Stimulated activated CD4-positive, alpha-beta T cell treated with anti-CD3 and anti-CD28 coated beads, Interleukin-4, amount 100 ng/mL, for 48 hours (primary cell): ENCODE measurements around the gene ADAM19.
"Not testable (repeated sequence)": the region's sequence is repeated elsewhere in the genome, so short reads cannot be mapped to it uniquely, and the experiment has no call there.

Experiments
- DNase-seq, 2 donors: peaks; one replicate each; pipeline ENCODE4 v3.0.0-alpha.2; 2020; ENCODE audit warnings: low read depth in 2 of 2

The ADAM19 gene

GRCh38 chr5:157485340-157485739, 90.2 kb downstream of the ADAM19 start:
- no peak for DNase-seq

DNA sequence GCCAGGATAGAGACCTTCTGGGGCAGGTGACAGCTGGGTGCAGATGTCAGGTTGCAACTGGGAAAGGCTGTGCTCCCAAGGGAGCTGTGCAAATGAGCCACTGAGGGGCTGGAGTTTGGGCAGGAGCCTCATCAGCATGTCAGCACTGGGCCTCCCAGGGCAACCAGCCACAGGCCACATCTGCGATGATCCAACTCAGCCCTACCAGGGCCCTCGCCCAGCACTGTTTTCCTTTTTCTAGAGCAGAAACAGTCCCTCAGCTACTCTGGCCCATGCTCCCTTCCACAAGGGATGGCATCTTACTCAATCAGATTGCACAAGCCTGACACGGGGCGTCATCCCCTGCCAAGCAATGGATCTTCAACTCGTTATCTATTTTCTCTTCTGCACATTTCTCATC, 90.8 kb downstream of the ADAM19 start:
- no peak for DNase-seq

GRCh38 chr5:157482702-157483101, 92.9 kb downstream of the ADAM19 start:
- not testable (repeated sequence) for DNase-seq

GRCh38 chr5:157481666-157482065, 93.9 kb downstream of the ADAM19 start:
- no peak for DNase-seq

DNA sequence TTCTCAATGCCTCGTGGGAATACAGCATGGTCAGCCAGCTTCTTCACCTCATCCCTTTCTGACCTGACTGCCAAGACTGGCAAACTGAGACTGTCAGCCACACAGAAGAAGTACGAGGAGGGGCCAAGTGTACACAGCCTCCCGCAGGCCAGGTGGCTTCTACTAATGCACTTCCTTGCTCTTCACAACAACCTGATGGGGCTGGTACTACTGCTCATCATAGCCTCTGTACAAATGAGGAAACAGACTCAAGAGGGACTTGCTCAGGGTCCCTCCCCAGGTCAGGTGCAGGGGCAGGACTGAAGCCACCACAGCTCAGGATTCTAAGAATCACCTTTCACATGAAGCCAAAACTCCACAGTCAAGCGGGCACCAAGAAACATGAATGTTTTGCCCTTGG, 94.3 kb downstream of the ADAM19 start:
- no peak for DNase-seq

DNA sequence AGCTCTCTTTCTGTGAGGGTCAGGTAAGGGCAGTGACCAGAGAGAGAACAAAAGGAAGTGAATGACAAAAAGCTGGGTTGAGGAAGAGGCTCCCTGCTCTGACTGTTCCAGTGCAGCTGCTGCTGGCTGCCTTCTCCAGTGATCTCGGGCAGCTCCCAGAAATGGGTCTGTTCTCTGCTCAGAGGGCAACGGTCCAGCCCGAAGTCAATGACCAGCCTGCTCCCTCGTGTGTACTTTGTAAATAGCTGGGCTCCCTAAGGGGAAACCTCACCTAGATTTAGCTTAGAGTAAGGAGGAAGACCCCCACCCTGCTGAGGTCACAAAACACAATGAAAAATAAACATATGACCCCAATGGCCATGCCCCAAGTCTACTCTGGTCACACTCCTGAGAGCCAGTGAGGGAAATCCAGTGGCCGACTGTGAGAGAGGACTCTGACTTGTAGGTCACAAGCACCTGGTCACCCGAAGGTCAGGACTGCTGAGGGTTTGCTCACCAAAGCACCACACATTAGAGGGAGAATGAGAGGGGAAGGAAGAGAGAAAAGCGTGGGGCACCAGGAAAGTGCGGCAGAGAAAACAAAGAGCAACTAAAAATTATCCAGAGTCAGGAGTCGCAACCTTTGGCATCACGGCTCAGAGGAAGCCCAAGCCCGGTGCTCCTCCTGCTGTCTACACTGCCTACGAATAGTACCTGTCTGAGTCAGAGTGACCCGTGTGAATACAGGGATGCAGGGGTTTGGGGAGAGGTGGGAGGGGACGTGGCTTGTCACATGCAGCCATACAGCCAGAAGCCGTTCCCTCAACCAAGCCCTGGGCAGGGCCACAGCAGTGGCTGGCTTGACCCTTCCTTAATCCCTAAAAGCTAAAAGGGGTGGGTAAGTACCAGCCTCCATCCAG, 95.7 kb downstream of the ADAM19 start:
- DNase-seq, result no peak

GRCh38 chr5:157479166-157479565, 96.4 kb downstream of the ADAM19 start:
- DNase-seq, result no peak

- DNase-seq, result no peak
Measured at GRCh38 chr5:157478726-157479125, 96.8 kb downstream of the ADAM19 start.

DNA sequence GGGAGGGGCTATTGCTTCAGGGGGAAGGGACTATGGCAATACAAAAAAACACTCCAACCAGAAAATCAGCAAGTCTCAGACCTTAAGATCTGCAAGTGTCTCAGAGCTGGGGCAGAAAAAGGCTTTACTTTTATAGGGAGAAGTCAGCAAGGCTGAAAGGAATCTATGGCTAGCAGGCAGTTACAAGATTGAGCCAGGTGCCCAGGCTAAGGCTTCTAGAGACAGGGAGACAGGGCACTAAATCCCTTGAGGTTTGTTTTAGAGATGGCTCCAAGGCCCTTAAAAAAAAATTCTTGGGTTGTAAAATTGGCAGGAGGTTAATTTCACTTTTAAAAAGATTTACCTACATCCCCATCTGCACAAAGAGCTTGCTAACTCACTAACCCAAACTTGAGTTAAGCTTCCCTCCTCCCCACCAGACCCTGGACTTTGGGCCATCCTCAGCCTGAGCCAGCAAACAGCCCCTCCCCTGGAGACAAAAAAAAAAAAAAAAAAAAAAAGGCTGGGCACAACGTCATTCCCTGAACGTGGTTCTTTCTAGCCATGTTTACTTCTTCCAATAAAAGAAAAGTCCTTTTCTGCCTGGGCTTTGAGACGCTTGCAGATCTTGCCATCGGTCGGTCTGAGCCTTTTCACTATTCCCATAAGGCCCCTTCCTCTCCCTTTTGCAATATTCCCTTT, 97.6 kb downstream of the ADAM19 start:
- no peak for DNase-seq

GRCh38 chr5:157476702-157477408, 98.7 kb downstream of the ADAM19 start:
- no peak for DNase-seq

DNA sequence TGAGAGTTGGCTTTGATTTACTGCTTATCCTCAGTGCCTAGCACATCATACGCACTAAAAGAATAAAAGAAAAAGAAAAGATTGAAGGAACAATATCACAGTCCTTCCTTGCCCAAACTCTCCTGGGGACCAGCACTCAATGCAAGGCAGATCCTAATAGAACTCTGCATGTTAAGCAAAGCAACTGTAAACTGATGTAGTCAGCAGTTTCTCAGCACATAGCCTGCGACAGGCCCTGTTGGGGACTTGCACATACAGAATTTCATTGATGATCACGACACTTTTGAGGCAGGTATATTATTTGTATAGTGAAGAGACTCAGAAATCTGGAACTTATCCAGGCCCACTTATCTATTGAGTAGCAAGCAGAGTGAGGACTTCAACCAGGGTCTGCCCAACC, 100.1 kb downstream of the ADAM19 start:
- no peak for DNase-seq

- DNase-seq, result no peak
Measured at GRCh38 chr5:157473383-157474320, 101.9 kb downstream of the ADAM19 start.

DNA sequence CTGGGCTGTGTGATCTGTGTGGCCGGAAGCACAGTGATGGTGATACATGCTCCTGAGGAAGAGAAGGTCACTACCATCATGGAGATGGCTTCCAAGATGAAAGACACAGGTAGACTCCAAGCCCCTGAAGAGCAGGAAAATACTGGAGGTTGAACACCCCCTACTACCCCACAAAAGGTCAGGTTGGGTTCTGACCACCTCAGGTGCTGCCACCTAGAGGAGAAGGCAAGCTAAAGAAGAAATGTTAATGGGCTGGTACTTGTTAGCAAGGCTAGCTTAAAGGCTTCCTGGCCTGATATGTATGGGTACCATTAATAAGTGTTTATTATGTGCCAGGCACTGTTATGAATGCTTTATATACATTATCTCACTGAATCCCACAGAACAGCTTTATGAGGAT, 103.9 kb downstream of the ADAM19 start:
- DNase-seq, result no peak

DNA sequence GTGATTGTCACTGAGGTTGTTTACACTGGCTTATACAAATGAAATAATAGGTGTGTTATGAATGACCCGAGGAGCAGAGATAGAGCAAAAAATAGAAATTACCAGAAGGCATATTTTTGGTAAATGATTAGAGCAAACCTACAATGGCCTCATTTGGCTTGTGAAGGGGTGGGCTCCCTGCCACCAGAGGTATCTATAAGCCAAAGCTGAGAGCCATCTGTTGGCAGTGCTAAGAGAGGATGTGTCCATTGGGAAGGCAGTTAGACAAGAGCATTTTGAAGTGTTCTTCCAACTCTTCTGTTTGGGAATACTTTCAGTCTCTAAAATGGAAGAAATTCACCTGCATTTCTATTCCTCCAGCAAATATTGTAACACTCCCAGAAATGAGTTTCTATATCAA, 104.9 kb downstream of the ADAM19 start:
- no peak for DNase-seq

GRCh38 chr5:157469687-157470086, 105.9 kb downstream of the ADAM19 start:
- no peak for DNase-seq

- DNase-seq, result no peak
Measured at GRCh38 chr5:157469073-157469472, 106.5 kb downstream of the ADAM19 start.

- DNase-seq, result no peak
Measured at GRCh38 chr5:157468293-157468965, 107.1 kb downstream of the ADAM19 start.

DNA sequence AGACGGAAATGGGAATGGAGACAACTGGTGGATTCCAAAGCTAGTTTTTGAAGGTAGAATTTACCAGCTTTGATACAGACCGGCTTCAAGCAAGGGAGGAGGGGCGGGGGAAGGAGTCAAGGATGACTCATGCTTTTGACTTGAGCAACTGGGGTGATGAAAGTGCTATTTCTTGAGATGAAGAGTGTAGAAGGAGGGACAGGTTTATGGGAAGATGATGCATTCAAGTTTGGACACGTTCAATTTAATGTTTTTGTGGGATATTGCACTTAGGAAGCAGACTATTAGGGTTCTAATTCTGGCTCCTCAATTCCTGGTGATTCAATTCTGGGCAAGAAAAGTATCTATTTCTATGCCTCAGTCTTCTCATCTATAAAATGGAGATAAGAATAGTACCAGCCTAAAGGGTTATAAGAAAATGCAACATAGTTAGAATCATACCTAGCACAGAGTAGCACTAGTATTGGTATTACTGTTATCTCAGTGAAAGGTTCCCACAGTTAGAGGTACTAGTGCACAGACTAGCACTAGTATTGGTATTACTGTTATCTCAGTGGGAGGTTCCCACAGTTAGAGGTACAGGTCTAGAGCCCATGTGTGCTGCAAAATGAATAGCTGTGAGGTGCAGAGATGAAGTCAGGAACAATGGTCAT, 110.9 kb downstream of the ADAM19 start:
- peak; percentile 44 to 65 for DNase-seq

- no peak for DNase-seq
Measured at GRCh38 chr5:157463621-157464518, 111.7 kb downstream of the ADAM19 start.
